A549 (cell line): ENCODE measurements around the gene RPH3AL.

ENCODE experiments used
- EP300 ChIP-seq, 2 experiments: fragments of >200 bp; sonication (Bioruptor Twin); formaldehyde crosslinking; IDR thresholded peaks; 2 replicates in 1 of 2; 3 replicates in 1 of 2; pipeline ENCODE4 v1.6.1; 2016 to 2017
- JUN ChIP-seq, 2 experiments: fragments of >200 bp; sonication (Bioruptor Twin); formaldehyde crosslinking; IDR thresholded peaks; 2 replicates in 1 of 2; 3 replicates in 1 of 2; pipeline ENCODE4 v1.6.1; 2016 to 2017
- KDM5A ChIP-seq: fragments of 200-600 bp; sonication (generic); IDR thresholded peaks from 2 replicates; pipeline ENCODE4 v1.6.1; 2016; ENCODE audit warnings: antibody characterized with exemption, mild to moderate bottlenecking
- POLR2A ChIP-seq: IDR thresholded peaks from 2 replicates; pipeline ENCODE4 v1.6.1; 2012; ENCODE audit warnings: mild to moderate bottlenecking, low read length
- RAD21 ChIP-seq, 2 experiments: fragments of >200 bp in 1 of 2; sonication (Bioruptor Twin) in 1 of 2; formaldehyde crosslinking in 1 of 2; IDR thresholded peaks in 1 of 2; conservative IDR thresholded peaks in 1 of 2; 2 replicates in 1 of 2; 3 replicates in 1 of 2; pipeline ENCODE4 v1.6.1; 2012 to 2018; ENCODE audit warnings: inconsistent platforms in 1 of 2
- SMC3 ChIP-seq: fragments of >200 bp; sonication (Bioruptor Twin); formaldehyde crosslinking; IDR thresholded peaks from 3 replicates; pipeline ENCODE4 v1.6.1; 2018; ENCODE audit warnings: inconsistent platforms
- ZSCAN20 ChIP-seq: fragments of 250-450 bp; sonication (Bioruptor Pico); IDR thresholded peaks from 2 replicates; pipeline ENCODE4 v1.8.0; 2022; ENCODE audit warnings: mild to moderate bottlenecking, moderate library complexity
- TF ChIP-seq, protein P1 (sequence below): fragments of >200 bp; sonication (Bioruptor Twin); formaldehyde crosslinking; IDR thresholded peaks from 3 replicates; pipeline ENCODE4 v1.5.1; 2016
- TF ChIP-seq, protein P2 (sequence below): fragments of 450-650 bp; IDR thresholded peaks from 2 replicates; pipeline ENCODE4 v1.6.1; 2014; ENCODE audit warnings: antibody characterized with exemption
- TF ChIP-seq, protein P3 (sequence below): fragments of 200-600 bp; sonication (generic); IDR thresholded peaks from 2 replicates; pipeline ENCODE4 v1.6.1; 2016; ENCODE audit warnings: antibody characterized with exemption, mild to moderate bottlenecking, moderate library complexity

DNA sequence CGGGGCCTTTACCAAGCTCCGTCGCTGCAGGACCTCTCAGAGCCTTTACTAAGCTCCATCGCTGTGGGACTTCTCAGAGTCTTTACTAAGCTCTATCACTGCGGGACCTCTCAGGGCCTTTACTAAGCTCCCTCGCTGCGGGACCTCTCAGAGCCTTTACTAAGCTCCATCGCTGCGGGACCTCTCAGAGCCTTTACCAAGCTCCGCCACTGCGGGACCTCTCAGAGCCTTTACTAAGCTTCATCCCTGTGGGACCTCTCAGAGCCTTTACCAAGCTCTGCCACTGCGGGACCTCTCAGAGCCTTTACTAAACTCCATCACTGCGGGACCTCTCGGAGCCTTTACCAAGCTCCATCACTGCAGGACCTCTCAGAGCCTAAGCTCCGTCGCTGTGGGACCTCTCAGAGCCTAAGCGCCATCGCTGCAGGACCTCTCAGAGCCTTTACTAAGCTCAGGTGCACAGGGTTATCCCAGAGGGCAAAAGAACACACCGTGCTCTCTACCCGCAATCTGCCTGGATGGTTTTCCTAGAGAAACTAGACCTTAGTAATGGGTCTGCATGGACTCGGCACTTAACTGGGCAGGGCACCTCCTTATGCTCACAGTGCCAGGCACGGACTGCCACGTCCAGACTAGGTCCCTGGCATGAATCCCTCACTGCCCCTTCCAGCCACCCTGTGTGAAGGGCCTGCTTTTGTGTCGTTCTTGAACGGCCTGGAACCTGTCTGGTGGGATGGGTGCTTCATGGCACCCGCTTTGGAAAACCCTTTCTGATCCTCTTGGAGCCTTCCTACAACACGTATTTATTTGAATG, 101.9 kb downstream of the RPH3AL start:
- TF ChIP-seq RAD21 (conservative IDR thresholded peaks at IDR 0.05 in 1 of 2, IDR thresholded peaks at IDR 0.05 in 1 of 2) (no peak), KDM5A (no peak), ZSCAN20 (no peak), SMC3 (no peak), JUN (IDR thresholded peaks at IDR 0.05) (no peak), EP300 (IDR thresholded peaks at IDR 0.05) (no peak), POLR2A (no peak)
- TF ChIP-seq, protein P1, sequence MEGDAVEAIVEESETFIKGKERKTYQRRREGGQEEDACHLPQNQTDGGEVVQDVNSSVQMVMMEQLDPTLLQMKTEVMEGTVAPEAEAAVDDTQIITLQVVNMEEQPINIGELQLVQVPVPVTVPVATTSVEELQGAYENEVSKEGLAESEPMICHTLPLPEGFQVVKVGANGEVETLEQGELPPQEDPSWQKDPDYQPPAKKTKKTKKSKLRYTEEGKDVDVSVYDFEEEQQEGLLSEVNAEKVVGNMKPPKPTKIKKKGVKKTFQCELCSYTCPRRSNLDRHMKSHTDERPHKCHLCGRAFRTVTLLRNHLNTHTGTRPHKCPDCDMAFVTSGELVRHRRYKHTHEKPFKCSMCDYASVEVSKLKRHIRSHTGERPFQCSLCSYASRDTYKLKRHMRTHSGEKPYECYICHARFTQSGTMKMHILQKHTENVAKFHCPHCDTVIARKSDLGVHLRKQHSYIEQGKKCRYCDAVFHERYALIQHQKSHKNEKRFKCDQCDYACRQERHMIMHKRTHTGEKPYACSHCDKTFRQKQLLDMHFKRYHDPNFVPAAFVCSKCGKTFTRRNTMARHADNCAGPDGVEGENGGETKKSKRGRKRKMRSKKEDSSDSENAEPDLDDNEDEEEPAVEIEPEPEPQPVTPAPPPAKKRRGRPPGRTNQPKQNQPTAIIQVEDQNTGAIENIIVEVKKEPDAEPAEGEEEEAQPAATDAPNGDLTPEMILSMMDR, result no peak
- TF ChIP-seq, protein P2, sequence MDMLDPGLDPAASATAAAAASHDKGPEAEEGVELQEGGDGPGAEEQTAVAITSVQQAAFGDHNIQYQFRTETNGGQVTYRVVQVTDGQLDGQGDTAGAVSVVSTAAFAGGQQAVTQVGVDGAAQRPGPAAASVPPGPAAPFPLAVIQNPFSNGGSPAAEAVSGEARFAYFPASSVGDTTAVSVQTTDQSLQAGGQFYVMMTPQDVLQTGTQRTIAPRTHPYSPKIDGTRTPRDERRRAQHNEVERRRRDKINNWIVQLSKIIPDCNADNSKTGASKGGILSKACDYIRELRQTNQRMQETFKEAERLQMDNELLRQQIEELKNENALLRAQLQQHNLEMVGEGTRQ, result no peak
- TF ChIP-seq, protein P3, sequence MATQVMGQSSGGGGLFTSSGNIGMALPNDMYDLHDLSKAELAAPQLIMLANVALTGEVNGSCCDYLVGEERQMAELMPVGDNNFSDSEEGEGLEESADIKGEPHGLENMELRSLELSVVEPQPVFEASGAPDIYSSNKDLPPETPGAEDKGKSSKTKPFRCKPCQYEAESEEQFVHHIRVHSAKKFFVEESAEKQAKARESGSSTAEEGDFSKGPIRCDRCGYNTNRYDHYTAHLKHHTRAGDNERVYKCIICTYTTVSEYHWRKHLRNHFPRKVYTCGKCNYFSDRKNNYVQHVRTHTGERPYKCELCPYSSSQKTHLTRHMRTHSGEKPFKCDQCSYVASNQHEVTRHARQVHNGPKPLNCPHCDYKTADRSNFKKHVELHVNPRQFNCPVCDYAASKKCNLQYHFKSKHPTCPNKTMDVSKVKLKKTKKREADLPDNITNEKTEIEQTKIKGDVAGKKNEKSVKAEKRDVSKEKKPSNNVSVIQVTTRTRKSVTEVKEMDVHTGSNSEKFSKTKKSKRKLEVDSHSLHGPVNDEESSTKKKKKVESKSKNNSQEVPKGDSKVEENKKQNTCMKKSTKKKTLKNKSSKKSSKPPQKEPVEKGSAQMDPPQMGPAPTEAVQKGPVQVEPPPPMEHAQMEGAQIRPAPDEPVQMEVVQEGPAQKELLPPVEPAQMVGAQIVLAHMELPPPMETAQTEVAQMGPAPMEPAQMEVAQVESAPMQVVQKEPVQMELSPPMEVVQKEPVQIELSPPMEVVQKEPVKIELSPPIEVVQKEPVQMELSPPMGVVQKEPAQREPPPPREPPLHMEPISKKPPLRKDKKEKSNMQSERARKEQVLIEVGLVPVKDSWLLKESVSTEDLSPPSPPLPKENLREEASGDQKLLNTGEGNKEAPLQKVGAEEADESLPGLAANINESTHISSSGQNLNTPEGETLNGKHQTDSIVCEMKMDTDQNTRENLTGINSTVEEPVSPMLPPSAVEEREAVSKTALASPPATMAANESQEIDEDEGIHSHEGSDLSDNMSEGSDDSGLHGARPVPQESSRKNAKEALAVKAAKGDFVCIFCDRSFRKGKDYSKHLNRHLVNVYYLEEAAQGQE, result no peak
